Measurements from ENCODE around the gene EFNB1.

Gene EFNB1

GRCh38 chrX:68865926-68866325 lies 37.1 kb downstream of the EFNB1 start:
- Histone ChIP-seq H3K27ac (ENCODE audit: low read length, poor library complexity, severe bottlenecking) (no peak overlapping the region), H3K27me3 (ENCODE audit: control insufficient read depth in 1 of 2, insufficient read depth in 1 of 2, low read length in 2 of 2) (peaks cover 0 to 88% of the 10 kb centered on the region in 2 experiments), H3K4me3 (ENCODE audit: insufficient read depth in 1 of 2, low read depth in 1 of 2, low read length in 2 of 2) (no peak overlapping the region), H2BK15ac (ENCODE audit: low read depth, poor library complexity, severe bottlenecking) (no peak overlapping the region), H3K4ac (ENCODE audit: low read depth in 1 of 2, low read length in 2 of 2) (no peak overlapping the region), H3K4me1 (ENCODE audit: control insufficient read depth, insufficient read depth, low read depth, low read length) (peaks cover 10% of the 10 kb centered on the region), H3K79me1 (replicated peaks; ENCODE audit: low read length, poor library complexity, severe bottlenecking) (no peaks in the 10 kb centered on the region), H4K8ac (ENCODE audit: low read length) (no peak overlapping the region), H3K36me3 (ENCODE audit: control insufficient read depth in 1 of 2, insufficient read depth in 2 of 2, low read depth in 1 of 2, low read length in 2 of 2) (no peaks in the 10 kb centered on the region), H2AFZ (ENCODE audit: low read depth, low read length) (no peak overlapping the region), H3K23ac (ENCODE audit: low read length in 2 of 2) (no peak overlapping the region), H3K9me3 (ENCODE audit: control insufficient read depth, low read length) (peaks cover 4% of the 10 kb centered on the region), H4K91ac (ENCODE audit: low read length) (no peak overlapping the region), H3K9ac (ENCODE audit: low read length) (no peak overlapping the region), H2BK12ac (ENCODE audit: low read length in 2 of 2) (no peak overlapping the region), H2BK120ac (ENCODE audit: low read depth, low read length) (no peak overlapping the region), H2AK5ac (ENCODE audit: low read length, severe bottlenecking) (no peak overlapping the region), H2BK5ac (ENCODE audit: low read depth, low read length, poor library complexity, severe bottlenecking) (no peak overlapping the region), H3K4me2 (ENCODE audit: low read length, poor library complexity, severe bottlenecking) (no peak overlapping the region), H3K18ac (ENCODE audit: low read depth in 1 of 2, low read length in 2 of 2) (no peak overlapping the region), H3K14ac (ENCODE audit: low read length in 2 of 2) (no peak overlapping the region)
- no peak for DNase-seq
- WGBS = 97% methylated on average over 2 of the region's 2 CpGs

- Histone ChIP-seq H3K27me3 (ENCODE audit: control insufficient read depth in 1 of 2, insufficient read depth in 1 of 2, low read length in 2 of 2) (peaks cover 0 to 85% of the 10 kb centered on the region in 2 experiments), H2AK5ac (ENCODE audit: low read length, severe bottlenecking) (no peak overlapping the region), H3K9me3 (ENCODE audit: control insufficient read depth, low read length) (peaks cover 4% of the 10 kb centered on the region), H3K4me1 (ENCODE audit: control insufficient read depth, insufficient read depth, low read depth, low read length) (peaks cover 10% of the 10 kb centered on the region), H3K36me3 (ENCODE audit: control insufficient read depth in 1 of 2, insufficient read depth in 2 of 2, low read depth in 1 of 2, low read length in 2 of 2) (no peaks in the 10 kb centered on the region), H2AFZ (ENCODE audit: low read depth, low read length) (no peak overlapping the region), H2BK12ac (ENCODE audit: low read length in 2 of 2) (no peak overlapping the region), H3K4ac (ENCODE audit: low read depth in 1 of 2, low read length in 2 of 2) (no peak overlapping the region), H3K4me2 (ENCODE audit: low read length, poor library complexity, severe bottlenecking) (no peak overlapping the region), H3K27ac (ENCODE audit: low read length, poor library complexity, severe bottlenecking) (no peak overlapping the region), H3K79me1 (replicated peaks; ENCODE audit: low read length, poor library complexity, severe bottlenecking) (no peaks in the 10 kb centered on the region), H3K23ac (ENCODE audit: low read length in 2 of 2) (no peak overlapping the region), H3K14ac (ENCODE audit: low read length in 2 of 2) (no peak overlapping the region), H3K9ac (ENCODE audit: low read length) (no peak overlapping the region), H4K8ac (ENCODE audit: low read length) (no peak overlapping the region), H2BK5ac (ENCODE audit: low read depth, low read length, poor library complexity, severe bottlenecking) (no peak overlapping the region), H4K91ac (ENCODE audit: low read length) (no peak overlapping the region), H3K4me3 (ENCODE audit: insufficient read depth in 1 of 2, low read depth in 1 of 2, low read length in 2 of 2) (no peak overlapping the region), H3K18ac (ENCODE audit: low read depth in 1 of 2, low read length in 2 of 2) (no peak overlapping the region), H2BK120ac (ENCODE audit: low read depth, low read length) (no peak overlapping the region), H2BK15ac (ENCODE audit: low read depth, poor library complexity, severe bottlenecking) (no peak overlapping the region)
- 37% methylated on average over 12 of the region's 14 CpGs for WGBS
- peak; percentile 3 for DNase-seq
These were observed 38.8 kb downstream of the EFNB1 start for GRCh38 chrX:68867458-68868112.

GRCh38 chrX:68868316-68868715 lies 39.5 kb downstream of the EFNB1 start:
- H2BK5ac ChIP-seq (ENCODE audit: low read depth, low read length, poor library complexity, severe bottlenecking) = no peak overlapping the region
- H2AK5ac ChIP-seq (ENCODE audit: low read length, severe bottlenecking) = no peak overlapping the region
- H3K79me1 ChIP-seq (replicated peaks; ENCODE audit: low read length, poor library complexity, severe bottlenecking) = no peaks in the 10 kb centered on the region
- no peak overlapping the region for H4K91ac ChIP-seq (ENCODE audit: low read length)
- no peak overlapping the region for H2BK15ac ChIP-seq (ENCODE audit: low read depth, poor library complexity, severe bottlenecking)
- no peak overlapping the region for H3K14ac ChIP-seq (ENCODE audit: low read length in 2 of 2)
- peaks cover 0 to 83% of the 10 kb centered on the region in 2 experiments for H3K27me3 ChIP-seq (ENCODE audit: control insufficient read depth in 1 of 2, insufficient read depth in 1 of 2, low read length in 2 of 2)
- H2BK120ac ChIP-seq (ENCODE audit: low read depth, low read length) = no peak overlapping the region
- H3K23ac ChIP-seq (ENCODE audit: low read length in 2 of 2) = no peak overlapping the region
- no peak overlapping the region for H3K4ac ChIP-seq (ENCODE audit: low read depth in 1 of 2, low read length in 2 of 2)
- H3K4me3 ChIP-seq (ENCODE audit: insufficient read depth in 1 of 2, low read depth in 1 of 2, low read length in 2 of 2) = no peak overlapping the region
- H3K27ac ChIP-seq (ENCODE audit: low read length, poor library complexity, severe bottlenecking) = no peak overlapping the region
- WGBS = 73% methylated on average over 3 of the region's 3 CpGs
- H2AFZ ChIP-seq (ENCODE audit: low read depth, low read length) = no peak overlapping the region
- H4K8ac ChIP-seq (ENCODE audit: low read length) = no peak overlapping the region
- peak; percentile 27 for DNase-seq
- no peak overlapping the region for H3K9ac ChIP-seq (ENCODE audit: low read length)
- peaks cover 10% of the 10 kb centered on the region for H3K4me1 ChIP-seq (ENCODE audit: control insufficient read depth, insufficient read depth, low read depth, low read length)
- no peak overlapping the region for H2BK12ac ChIP-seq (ENCODE audit: low read length in 2 of 2)
- H3K18ac ChIP-seq (ENCODE audit: low read depth in 1 of 2, low read length in 2 of 2) = no peak overlapping the region
- H3K9me3 ChIP-seq (ENCODE audit: control insufficient read depth, low read length) = peaks cover 4% of the 10 kb centered on the region
- H3K36me3 ChIP-seq (ENCODE audit: control insufficient read depth in 1 of 2, insufficient read depth in 2 of 2, low read depth in 1 of 2, low read length in 2 of 2) = no peaks in the 10 kb centered on the region
- no peak overlapping the region for H3K4me2 ChIP-seq (ENCODE audit: low read length, poor library complexity, severe bottlenecking)

GRCh38 chrX:68868902-68869800 lies 40.3 kb downstream of the EFNB1 start:
- WGBS = 74% methylated on average over 4 of the region's 5 CpGs
- no peak for DNase-seq

More at GRCh38 chrX:68868902-68869800, 40.3 kb downstream of the EFNB1 start:
- Histone ChIP-seq H3K79me1 (replicated peaks; ENCODE audit: low read length, poor library complexity, severe bottlenecking) (no peaks in the 10 kb centered on the region), H4K8ac (ENCODE audit: low read length) (no peak overlapping the region), H3K14ac (ENCODE audit: low read length in 2 of 2) (no peak overlapping the region), H3K27me3 (ENCODE audit: control insufficient read depth in 1 of 2, insufficient read depth in 1 of 2, low read length in 2 of 2) (peaks cover 0 to 84% of the 10 kb centered on the region in 2 experiments), H2BK5ac (ENCODE audit: low read depth, low read length, poor library complexity, severe bottlenecking) (no peak overlapping the region), H3K4ac (ENCODE audit: low read depth in 1 of 2, low read length in 2 of 2) (no peak overlapping the region), H3K4me1 (ENCODE audit: control insufficient read depth, insufficient read depth, low read depth, low read length) (peaks cover 10% of the 10 kb centered on the region), H3K23ac (ENCODE audit: low read length in 2 of 2) (no peak overlapping the region), H3K27ac (ENCODE audit: low read length, poor library complexity, severe bottlenecking) (no peak overlapping the region), H3K9ac (ENCODE audit: low read length) (no peak overlapping the region), H3K4me3 (ENCODE audit: insufficient read depth in 1 of 2, low read depth in 1 of 2, low read length in 2 of 2) (no peak overlapping the region), H2AFZ (ENCODE audit: low read depth, low read length) (no peak overlapping the region), H4K91ac (ENCODE audit: low read length) (no peak overlapping the region), H2AK5ac (ENCODE audit: low read length, severe bottlenecking) (no peak overlapping the region), H3K18ac (ENCODE audit: low read depth in 1 of 2, low read length in 2 of 2) (no peak overlapping the region), H3K36me3 (ENCODE audit: control insufficient read depth in 1 of 2, insufficient read depth in 2 of 2, low read depth in 1 of 2, low read length in 2 of 2) (no peaks in the 10 kb centered on the region), H2BK15ac (ENCODE audit: low read depth, poor library complexity, severe bottlenecking) (no peak overlapping the region), H3K4me2 (ENCODE audit: low read length, poor library complexity, severe bottlenecking) (no peak overlapping the region), H2BK12ac (ENCODE audit: low read length in 2 of 2) (no peak overlapping the region), H2BK120ac (ENCODE audit: low read depth, low read length) (no peak overlapping the region), H3K9me3 (ENCODE audit: control insufficient read depth, low read length) (peaks cover 4% of the 10 kb centered on the region)
